Stimulated activated naive B cell treated with anti-CD40 and anti-IgM and Interleukin-4, amounts not matched to agents 10 μg/mL and 1 μg/mL and 100 μg/mL, for 72 hours (primary cell): ENCODE results near the gene DDN.

Experiments
- ATAC-seq, 2 donors: fragments of 150-1000 bp; cut with Tn5 transposase; replicated peaks; 2 replicates each; pipeline ENCODE4 v1.10.0; 2021; ENCODE audit warnings: moderate library complexity in 1 of 2
- DNase-seq: peaks from one replicate; pipeline ENCODE4 v3.0.0; 2021
- H3K27ac Mint-ChIP-seq: one replicate; pipeline ENCODE4 v1.8.0; 2022; ENCODE audit warnings: mild to moderate bottlenecking, mixed read lengths
- H3K27me3 Mint-ChIP-seq, 2 donors: one replicate each; pipeline ENCODE4 v1.8.0; 2022; ENCODE audit warnings: mixed read lengths in 2 of 2
- H3K36me3 Mint-ChIP-seq, 2 donors: one replicate each; pipeline ENCODE4 v1.8.0; 2022; ENCODE audit warnings: mixed read lengths in 2 of 2, mild to moderate bottlenecking in 1 of 2
- H3K4me1 Mint-ChIP-seq, 2 donors: one replicate each; pipeline ENCODE4 v1.8.0; 2022; ENCODE audit warnings: mixed read lengths in 2 of 2, mild to moderate bottlenecking in 1 of 2
- H3K4me3 Mint-ChIP-seq, 2 donors: one replicate each; pipeline ENCODE4 v1.8.0; 2022; ENCODE audit warnings: mild to moderate bottlenecking in 2 of 2, mixed read lengths in 2 of 2, moderate library complexity in 1 of 2
- H3K9me3 Mint-ChIP-seq, 2 donors: one replicate each; pipeline ENCODE4 v1.8.0; 2022; ENCODE audit warnings: mixed read lengths in 2 of 2, mild to moderate bottlenecking in 1 of 2

Gene DDN

GRCh38 chr12:48990552-48990951 is 8.6 kb downstream of the DDN start:
- no peaks in the 10 kb centered on the region for H3K36me3 Mint-ChIP-seq
- peaks cover 59 to 76% of the 10 kb centered on the region in 2 donors for H3K27me3 Mint-ChIP-seq
- DNase-seq (no peak), ATAC-seq (no peak)
- H3K4me1 Mint-ChIP-seq, result peaks cover 17 to 25% of the 10 kb centered on the region in 2 donors
- no peak overlapping the region for H3K27ac Mint-ChIP-seq
- no peaks in the 10 kb centered on the region for H3K9me3 Mint-ChIP-seq
- H3K4me3 Mint-ChIP-seq, result no peak overlapping the region

- Mint-ChIP-seq H3K36me3 (no peaks in the 10 kb centered on the region), H3K4me3 (no peak overlapping the region), H3K27ac (no peak overlapping the region), H3K9me3 (no peaks in the 10 kb centered on the region), H3K4me1 (peaks cover 14 to 27% of the 10 kb centered on the region in 2 donors), H3K27me3 (peaks cover 59 to 61% of the 10 kb centered on the region in 2 donors)
- DNase-seq (peak; percentile 41), ATAC-seq (peak; percentile 77 to 78)
Observed at GRCh38 chr12:48988030-48988649, 11.0 kb downstream of the DDN start.

- DNase-seq, result no peak
- H3K4me1 Mint-ChIP-seq, result peaks cover 21 to 32% of the 10 kb centered on the region in 2 donors
- peaks cover 67 to 69% of the 10 kb centered on the region in 2 donors for H3K27me3 Mint-ChIP-seq
Observed at GRCh38 chr12:48986720-48987291, 12.4 kb downstream of the DDN start.

GRCh38 chr12:48985901-48986300 is 13.3 kb downstream of the DDN start:
- Mint-ChIP-seq H3K36me3 (peaks cover 0 to 11% of the 10 kb centered on the region in 2 donors), H3K9me3 (peaks cover 0 to 4% of the 10 kb centered on the region in 2 donors), H3K27me3 (peaks cover 71 to 76% of the 10 kb centered on the region in 2 donors), H3K4me3 (no peak overlapping the region), H3K4me1 (peaks cover 29 to 41% of the 10 kb centered on the region in 2 donors), H3K27ac (no peak overlapping the region)
- ATAC-seq (no peak), DNase-seq (no peak)

More at GRCh38 chr12:48986720-48987291, 12.4 kb downstream of the DDN start:
- Mint-ChIP-seq H3K27ac (no peak overlapping the region), H3K4me3 (no peak overlapping the region), H3K36me3 (peaks cover 0 to 6% of the 10 kb centered on the region in 2 donors), H3K9me3 (peaks cover 0 to under 1% of the 10 kb centered on the region in 2 donors)
- no peak for ATAC-seq

- peaks cover 0 to 11% of the 10 kb centered on the region in 2 donors for H3K36me3 Mint-ChIP-seq
- H3K4me3 Mint-ChIP-seq, result no peak overlapping the region
- H3K27me3 Mint-ChIP-seq, result peaks cover 71 to 76% of the 10 kb centered on the region in 2 donors
- peaks cover 31 to 45% of the 10 kb centered on the region in 2 donors for H3K4me1 Mint-ChIP-seq
- peak in 1 of 2 donors; percentile 8 for ATAC-seq
- DNase-seq, result no peak
- H3K27ac Mint-ChIP-seq, result no peak overlapping the region
- H3K9me3 Mint-ChIP-seq, result peaks cover 0 to 4% of the 10 kb centered on the region in 2 donors
Observed at GRCh38 chr12:48985475-48985897, 13.7 kb downstream of the DDN start.

GRCh38 chr12:48982397-48983080 is 16.6 kb downstream of the DDN start:
- peaks cover 70 to 71% of the 10 kb centered on the region in 2 donors for H3K27me3 Mint-ChIP-seq
- no peak for DNase-seq
- peak overlapping the region; percentile 23 to 69 for H3K4me3 Mint-ChIP-seq
- no peak for ATAC-seq
- peak overlapping the region; percentile 82 for H3K27ac Mint-ChIP-seq
- H3K9me3 Mint-ChIP-seq, result peaks cover 0 to 4% of the 10 kb centered on the region in 2 donors
- peaks cover 0 to 11% of the 10 kb centered on the region in 2 donors for H3K36me3 Mint-ChIP-seq
- H3K4me1 Mint-ChIP-seq, result peaks cover 50 to 66% of the 10 kb centered on the region in 2 donors

- Mint-ChIP-seq H3K27ac (peak overlapping the region; percentile 82), H3K9me3 (peaks cover 0 to 4% of the 10 kb centered on the region in 2 donors), H3K27me3 (peaks cover 71 to 75% of the 10 kb centered on the region in 2 donors), H3K4me1 (peaks cover 55 to 72% of the 10 kb centered on the region in 2 donors), H3K4me3 (peak overlapping the region; percentile 69 to 78), H3K36me3 (peaks cover 0 to 11% of the 10 kb centered on the region in 2 donors)
- ATAC-seq, result no peak
- no peak for DNase-seq
Observed at GRCh38 chr12:48981757-48982157, 17.4 kb downstream of the DDN start.

GRCh38 chr12:48980953-48981756 is 18.0 kb downstream of the DDN start:
- DNase-seq (no peak), ATAC-seq (no peak)
- H3K4me3 Mint-ChIP-seq, result peak overlapping the region; percentile 69 to 78
- H3K4me1 Mint-ChIP-seq, result peaks cover 55 to 68% of the 10 kb centered on the region in 2 donors
- peak overlapping the region; percentile 97 for H3K27ac Mint-ChIP-seq
- H3K9me3 Mint-ChIP-seq, result peaks cover 0 to 4% of the 10 kb centered on the region in 2 donors
- H3K36me3 Mint-ChIP-seq, result peaks cover 0 to 11% of the 10 kb centered on the region in 2 donors
- H3K27me3 Mint-ChIP-seq, result peaks cover 71 to 76% of the 10 kb centered on the region in 2 donors

GRCh38 chr12:48980389-48980952 is 18.7 kb downstream of the DDN start:
- H3K4me3 Mint-ChIP-seq, result peak overlapping the region; percentile 69 to 78
- peaks cover 0 to 4% of the 10 kb centered on the region in 2 donors for H3K9me3 Mint-ChIP-seq
- ATAC-seq (no peak), DNase-seq (no peak)
- H3K27ac Mint-ChIP-seq, result peak overlapping the region; percentile 97
- H3K4me1 Mint-ChIP-seq, result peaks cover 50 to 61% of the 10 kb centered on the region in 2 donors
- H3K27me3 Mint-ChIP-seq, result peaks cover 69 to 76% of the 10 kb centered on the region in 2 donors
- H3K36me3 Mint-ChIP-seq, result peaks cover 0 to 11% of the 10 kb centered on the region in 2 donors

GRCh38 chr12:48979602-48980388 is 19.4 kb downstream of the DDN start:
- Mint-ChIP-seq H3K9me3 (peaks cover 0 to 4% of the 10 kb centered on the region in 2 donors), H3K4me3 (peak overlapping the region; percentile 69 to 78), H3K4me1 (peaks cover 46 to 55% of the 10 kb centered on the region in 2 donors), H3K36me3 (peaks cover 0 to 11% of the 10 kb centered on the region in 2 donors), H3K27ac (peak overlapping the region; percentile 97), H3K27me3 (peaks cover 72 to 74% of the 10 kb centered on the region in 2 donors)
- ATAC-seq, result no peak
- peak; percentile 19 for DNase-seq

- H3K27ac Mint-ChIP-seq, result peak overlapping the region; percentile 84
- peaks cover 0 to 11% of the 10 kb centered on the region in 2 donors for H3K36me3 Mint-ChIP-seq
- no peak for DNase-seq
- peak overlapping the region; percentile 69 to 78 for H3K4me3 Mint-ChIP-seq
- ATAC-seq, result no peak
- peaks cover 78 to 80% of the 10 kb centered on the region in 2 donors for H3K27me3 Mint-ChIP-seq
- peaks cover 45 to 53% of the 10 kb centered on the region in 2 donors for H3K4me1 Mint-ChIP-seq
- peaks cover 0 to 4% of the 10 kb centered on the region in 2 donors for H3K9me3 Mint-ChIP-seq
Observed at GRCh38 chr12:48978741-48979601, 20.2 kb downstream of the DDN start.

GRCh38 chr12:48978291-48978740 is 20.9 kb downstream of the DDN start, which contains the start of gene WNT1:
TSS of gene WNT1 (plus strand) at chr12:48978322. CDS start at chr12:48978651, 329 bp downstream.
- Mint-ChIP-seq H3K27me3 (peaks cover 78 to 86% of the 10 kb centered on the region in 2 donors), H3K36me3 (peaks cover 0 to 11% of the 10 kb centered on the region in 2 donors), H3K9me3 (peaks cover 0 to 4% of the 10 kb centered on the region in 2 donors), H3K27ac (peak within 1 kb of the TSS; percentile 84), H3K4me3 (peak within 1 kb of the TSS; percentile 69 to 78), H3K4me1 (peaks cover 48 to 59% of the 10 kb centered on the region in 2 donors)
- ATAC-seq (peak; percentile 14 to 19), DNase-seq (no peak)
